Measurements from ENCODE around the gene HDDC2. TPM values are rescaled to one million over a fixed set of nuclear protein-coding genes. Genes with fewer than 3 reads are reported as not detected.

Gene HDDC2
- 50.7 and 63.5 TPM in 2 replicates for total RNA-seq

GRCh38 chr6:125301435-125302391, at the start of gene HDDC2:
TSS of gene HDDC2 (minus strand) at chr6:125301967. CDS start at chr6:125301932, 35 bp downstream.

Other genes with a start within 250 kb of the HDDC2 start
- 29.0 and 32.4 TPM in 2 replicates for gene TPD52L1, start 148.2 kb downstream of the HDDC2 start, total RNA-seq